T-cell (primary cell): ENCODE measurements around the gene TNRC6A. TPM values are rescaled to one million over a fixed set of nuclear protein-coding genes. Genes with fewer than 3 reads are reported as not detected.

Experiments used
- ATAC-seq, 4 experiments: fragments of 200-7000 bp in 3 of 4; fragments of 150-1000 bp in 1 of 4; cut with Tn5 transposase; replicated peaks in 1 of 4; 1 replicate in 3 of 4; 2 replicates in 1 of 4; pipeline ENCODE4 v1.10.0; 2021; ENCODE audit warnings: moderate library complexity in 3 of 4, mild to moderate bottlenecking in 2 of 4, moderate number of reproducible peaks in 1 of 4
- CTCF ChIA-PET, 2 donors: fragments of 300-600 bp; sonication (Branson Sonifier 250); formaldehyde crosslinking; loops; one replicate each; lab custom pipeline; 2022; ENCODE audit warnings: antibody characterized with exemption in 2 of 2; lab: Charles Lee
- POLR2A ChIA-PET, 2 donors: fragments of 300-600 bp; sonication (Branson Sonifier 250); formaldehyde crosslinking; loops; one replicate each; lab custom pipeline; 2022; ENCODE audit warnings: antibody characterized with exemption in 2 of 2; lab: Charles Lee
- DNase-seq, 35 experiments: peaks; one replicate each; pipeline versions ENCODE4 v3.0.0 to v3.0.0-alpha.2; 2013 to 2023
- H3K27ac ChIP-seq: one replicate; pipeline ENCODE4 v1.5.1; 2013; ENCODE audit warnings: low read length
- H3K27me3 ChIP-seq, 2 experiments: replicated peaks in 1 of 2; 1 replicate in 1 of 2; 2 replicates in 1 of 2; pipeline versions ENCODE4 v1.6.1 to v1.7.0; 2013; ENCODE audit warnings: low read length in 1 of 2, mixed read lengths in 1 of 2; ENCODE audit not compliant: control insufficient read depth in 2 of 2, insufficient read depth in 2 of 2; ENCODE audit errors: extremely low read depth in 1 of 2
- H3K36me3 ChIP-seq, 2 donors: 1 replicate in 1 of 2; 2 replicates in 1 of 2; pipeline versions ENCODE4 v1.6.1 to v1.7.0; 2013; ENCODE audit warnings: low read length in 1 of 2; ENCODE audit not compliant: control insufficient read depth in 2 of 2, insufficient read depth in 1 of 2; ENCODE audit errors: extremely low read depth in 1 of 2
- H3K4me1 ChIP-seq, 2 experiments: 1 replicate in 1 of 2; 2 replicates in 1 of 2; pipeline versions ENCODE4 v1.6.1 to v1.7.0; 2013; ENCODE audit warnings: low read length in 2 of 2, mixed read lengths in 1 of 2; ENCODE audit not compliant: insufficient read depth in 2 of 2, control insufficient read depth in 1 of 2; ENCODE audit errors: extremely low read depth in 1 of 2
- H3K4me3 ChIP-seq, 2 donors: 1 replicate in 1 of 2; 2 replicates in 1 of 2; pipeline versions ENCODE4 v1.5.1 to v1.7.0; 2013; ENCODE audit warnings: mild to moderate bottlenecking in 2 of 2, low read length in 1 of 2, moderate library complexity in 1 of 2; ENCODE audit not compliant: control insufficient read depth in 1 of 2; ENCODE audit errors: extremely low read depth in 1 of 2
- H3K9me3 ChIP-seq: 2 replicates; pipeline ENCODE4 v1.7.0; 2013
- H3K27ac Mint-ChIP-seq, 2 donors: one replicate each; pipeline ENCODE4 v1.8.0; 2020 to 2021; ENCODE audit warnings: mild to moderate bottlenecking in 2 of 2, mixed read lengths in 2 of 2
- H3K27me3 Mint-ChIP-seq, 2 donors: one replicate each; pipeline ENCODE4 v1.8.0; 2021 to 2022; ENCODE audit warnings: mixed read lengths in 2 of 2
- H3K36me3 Mint-ChIP-seq: one replicate; pipeline ENCODE4 v1.8.0; 2021; ENCODE audit warnings: mixed read lengths
- H3K4me1 Mint-ChIP-seq, 3 donors: one replicate each; pipeline ENCODE4 v1.8.0; 2020 to 2022; ENCODE audit warnings: mixed read lengths in 3 of 3, mild to moderate bottlenecking in 1 of 3
- H3K4me3 Mint-ChIP-seq, 3 donors: one replicate each; pipeline ENCODE4 v1.8.0; 2020 to 2022; ENCODE audit warnings: mild to moderate bottlenecking in 3 of 3, mixed read lengths in 3 of 3, moderate library complexity in 3 of 3
- H3K9me3 Mint-ChIP-seq, 3 donors: one replicate each; pipeline ENCODE4 v1.8.0; 2020 to 2022; ENCODE audit warnings: mixed read lengths in 3 of 3
- WGBS: methylation state at CpG from one replicate; pipeline ENCODE4 v1.1.5; 2013; ENCODE audit warnings: missing lambda C conversion rate; ENCODE audit not compliant: insufficient coverage; 5-methylcytosine and 5-hydroxymethylcytosine counted together
- total RNA-seq, 35 experiments: library from RNA in 6 of 35; stranded (reverse) in 6 of 35; fragments of 120-200 nt in 1 of 35; gene quantifications; one replicate each; pipeline versions ENCODE4 v1.2.1 to v1.2.4 and lab custom pipeline; 2013 to 2026

TNRC6A gene
- total RNA-seq, 5 donors from 2014 or later (not counting 1 experiment from before 2014, with no cell fraction given): 74.7 to 79.4 (median 77.9) TPM

- Mint-ChIP-seq H3K36me3 (peaks cover 9% of the 10 kb centered on the region), H3K27me3 (peaks cover 0 to 9% of the 10 kb centered on the region in 2 donors), H3K4me1 (no peaks in the 10 kb centered on the region), H3K27ac (no peak overlapping the region), H3K4me3 (no peak overlapping the region), H3K9me3 (peaks cover 10 to 20% (median 12%) of the 10 kb centered on the region in 3 donors)
- Histone ChIP-seq H3K27me3 (no peaks in the 10 kb centered on the region), H3K4me1 (no peaks in the 10 kb centered on the region), H3K9me3 (no peaks in the 10 kb centered on the region), H3K27ac (no peak overlapping the region), H3K36me3 (no peaks in the 10 kb centered on the region), H3K4me3 (no peak overlapping the region)
- DNase-seq: no peak
- POLR2A ChIA-PET: no interaction called here
- ATAC-seq: no peak
- CTCF ChIA-PET: no interaction called here
- WGBS: 80% methylated on average over 2 of the region's 3 CpGs
Observed at GRCh38 chr16:24863582-24864437, 134.4 kb downstream of the TNRC6A start.

GRCh38 chr16:24869033-24869432 lies 139.6 kb downstream of the TNRC6A start:
- no peaks in the 10 kb centered on the region for H3K27me3 ChIP-seq
- Mint-ChIP-seq H3K9me3 (peaks cover 5 to 11% (median 8%) of the 10 kb centered on the region in 3 donors), H3K27me3 (peaks cover 0 to 4% of the 10 kb centered on the region in 2 donors), H3K36me3 (peaks cover 4% of the 10 kb centered on the region), H3K27ac (no peak overlapping the region), H3K4me3 (no peak overlapping the region), H3K4me1 (no peaks in the 10 kb centered on the region)
- no peak for DNase-seq
- no peak overlapping the region for H3K4me3 ChIP-seq
- no peak for ATAC-seq
- no peaks in the 10 kb centered on the region for H3K4me1 ChIP-seq
- no peaks in the 10 kb centered on the region for H3K9me3 ChIP-seq
- H3K36me3 ChIP-seq: no peaks in the 10 kb centered on the region
- ChIA-PET CTCF (no interaction called here), POLR2A (no interaction called here)
- H3K27ac ChIP-seq: no peak overlapping the region
- 79% methylated on average over 6 of the region's 8 CpGs for WGBS

- Mint-ChIP-seq H3K4me3 (no peak overlapping the region), H3K27me3 (peaks cover 6 to 8% of the 10 kb centered on the region in 2 donors), H3K4me1 (no peaks in the 10 kb centered on the region), H3K9me3 (no peaks in the 10 kb centered on the region), H3K27ac (no peak overlapping the region), H3K36me3 (no peaks in the 10 kb centered on the region)
- Histone ChIP-seq H3K4me1 (no peaks in the 10 kb centered on the region), H3K27me3 (peaks cover 0 to 4% of the 10 kb centered on the region in 2 experiments), H3K36me3 (no peaks in the 10 kb centered on the region), H3K27ac (no peak overlapping the region), H3K9me3 (no peaks in the 10 kb centered on the region), H3K4me3 (no peak overlapping the region)
- CTCF ChIA-PET: no interaction called here
- POLR2A ChIA-PET: no interaction called here
- no peak for ATAC-seq
- DNase-seq: no peak
- WGBS: 83% methylated on average over 2 of the region's 5 CpGs
Observed at GRCh38 chr16:24871891-24872290, 142.4 kb downstream of the TNRC6A start.

GRCh38 chr16:24873028-24873427 lies 143.6 kb downstream of the TNRC6A start:
- Mint-ChIP-seq H3K27ac (no peak overlapping the region), H3K9me3 (no peaks in the 10 kb centered on the region), H3K27me3 (peaks cover 7 to 8% of the 10 kb centered on the region in 2 donors), H3K4me1 (no peaks in the 10 kb centered on the region), H3K36me3 (no peaks in the 10 kb centered on the region), H3K4me3 (no peak overlapping the region)
- Histone ChIP-seq H3K9me3 (no peaks in the 10 kb centered on the region), H3K36me3 (no peaks in the 10 kb centered on the region), H3K4me1 (no peaks in the 10 kb centered on the region), H3K27me3 (peaks cover 0 to 4% of the 10 kb centered on the region in 2 experiments), H3K27ac (no peak overlapping the region), H3K4me3 (no peak overlapping the region)
- no CpG with 5 or more reads among the region's 2 CpGs for WGBS
- DNase-seq: no peak
- ChIA-PET POLR2A (no interaction called here), CTCF (no interaction called here)
- no peak for ATAC-seq

- no peak overlapping the region for H3K4me3 ChIP-seq
- ATAC-seq: no peak
- WGBS: 70% methylated on average over 2 of the region's 10 CpGs
- no peaks in the 10 kb centered on the region for H3K9me3 ChIP-seq
- no peaks in the 10 kb centered on the region for H3K4me1 ChIP-seq
- no peaks in the 10 kb centered on the region for H3K9me3 Mint-ChIP-seq
- H3K27ac ChIP-seq: no peak overlapping the region
- H3K4me1 Mint-ChIP-seq: no peaks in the 10 kb centered on the region
- peaks cover 0 to 4% of the 10 kb centered on the region in 2 experiments for H3K27me3 ChIP-seq
- no peaks in the 10 kb centered on the region for H3K36me3 ChIP-seq
- H3K27ac Mint-ChIP-seq: no peak overlapping the region
- ChIA-PET POLR2A (no interaction called here), CTCF (no interaction called here)
- no peak overlapping the region for H3K4me3 Mint-ChIP-seq
- H3K27me3 Mint-ChIP-seq: peaks cover 7 to 13% of the 10 kb centered on the region in 2 donors
- H3K36me3 Mint-ChIP-seq: peaks cover 4% of the 10 kb centered on the region
- DNase-seq: no peak
Observed at GRCh38 chr16:24875466-24875865, 146.0 kb downstream of the TNRC6A start.
